GM18870 (cell line): ENCODE data around the gene VWC2L.

Experiments used
- ATAC-seq: cut with Tn5 transposase; IDR thresholded peaks from one replicate; pipeline ENCODE4 v1.9.1; 2021; ENCODE audit warnings: moderate library complexity; ENCODE audit not compliant: unreplicated experiment

Gene VWC2L

GRCh38 chr2:214465363-214466146 is 54.7 kb downstream of the VWC2L start:
- no peak for ATAC-seq

- no peak for ATAC-seq
Observed at GRCh38 chr2:214469728-214470127, 58.9 kb downstream of the VWC2L start.

- no peak for ATAC-seq
Observed at GRCh38 chr2:214471382-214471781, 60.5 kb downstream of the VWC2L start.

DNA sequence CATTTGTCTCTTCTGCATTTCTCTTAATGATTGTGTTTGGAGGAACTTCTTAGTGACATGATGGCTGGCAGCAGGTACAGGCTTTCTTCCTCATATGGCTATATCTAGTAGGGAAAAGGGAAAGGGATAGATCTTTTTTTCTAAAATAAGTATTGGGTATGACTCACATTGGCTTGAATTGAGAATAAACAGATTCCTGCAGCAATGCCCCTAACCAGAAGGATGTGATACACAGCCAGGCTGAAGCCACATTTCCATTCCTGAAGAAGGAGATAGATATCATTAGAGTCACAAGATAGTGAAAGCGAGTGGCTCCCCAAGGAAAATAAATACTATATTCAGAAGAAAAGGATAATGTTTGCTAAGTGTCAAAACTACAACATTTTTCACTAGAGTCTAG is 61.1 kb downstream of the VWC2L start:
- ATAC-seq: no peak

- no peak for ATAC-seq
Observed at GRCh38 chr2:214477305-214477704, 66.5 kb downstream of the VWC2L start.

DNA sequence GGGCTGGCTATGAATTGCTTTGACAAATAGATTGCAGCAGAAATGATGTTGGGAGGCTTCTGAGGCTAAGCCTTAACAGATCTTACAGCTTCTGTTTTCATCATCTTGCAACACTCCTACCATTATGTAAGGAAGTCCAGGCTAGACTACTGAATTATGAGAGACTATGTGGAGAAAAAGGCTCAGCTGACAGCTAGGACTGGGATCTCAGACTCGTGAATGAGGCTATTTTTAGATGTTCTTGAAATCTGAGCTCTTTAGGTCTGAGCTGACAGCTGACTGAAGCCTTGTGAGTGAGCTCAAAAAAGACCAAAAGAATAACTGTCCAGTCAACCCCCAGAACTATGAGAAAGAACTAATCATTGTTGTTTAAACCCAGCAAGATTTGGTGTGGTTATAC is 70.3 kb downstream of the VWC2L start:
- ATAC-seq: no peak

DNA sequence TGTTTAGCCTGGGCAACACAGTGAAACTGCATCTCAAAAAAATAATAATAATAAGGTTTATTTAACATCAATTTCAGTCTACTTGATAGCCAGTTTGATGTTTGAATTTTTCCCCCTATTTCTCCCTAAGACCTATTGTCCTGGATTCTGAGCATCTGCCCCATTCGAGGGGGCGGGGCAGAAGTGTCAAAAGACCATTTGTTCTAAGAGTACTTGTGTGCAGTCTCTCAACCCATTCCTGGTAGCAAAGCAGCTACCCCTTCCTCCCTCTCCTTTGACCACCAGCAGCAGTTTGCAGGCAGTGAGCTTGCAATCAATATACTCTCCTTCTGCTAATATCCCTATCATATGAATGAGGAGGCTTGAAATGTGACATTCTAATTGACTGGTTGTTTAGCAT is 71.9 kb downstream of the VWC2L start:
- ATAC-seq: no peak

DNA sequence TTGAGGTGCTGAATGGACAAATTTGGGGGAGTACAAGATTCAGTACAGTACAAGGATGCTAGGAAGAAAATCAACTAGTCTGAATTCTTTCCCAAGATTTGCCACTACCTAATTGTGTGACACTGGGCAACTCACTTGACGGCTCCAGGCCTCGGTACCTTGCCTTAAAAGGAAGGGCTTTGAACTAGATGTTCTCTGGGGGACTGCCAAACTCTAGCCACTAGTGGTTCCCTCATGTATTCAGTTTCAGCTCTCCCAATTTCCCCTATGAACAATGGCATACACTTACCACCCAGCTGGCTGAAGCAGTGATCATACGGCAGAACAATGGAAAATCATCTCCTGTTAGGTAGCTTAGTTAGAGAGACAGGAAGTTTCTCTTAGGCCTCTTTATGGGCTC is 73.4 kb downstream of the VWC2L start:
- ATAC-seq: no peak

DNA sequence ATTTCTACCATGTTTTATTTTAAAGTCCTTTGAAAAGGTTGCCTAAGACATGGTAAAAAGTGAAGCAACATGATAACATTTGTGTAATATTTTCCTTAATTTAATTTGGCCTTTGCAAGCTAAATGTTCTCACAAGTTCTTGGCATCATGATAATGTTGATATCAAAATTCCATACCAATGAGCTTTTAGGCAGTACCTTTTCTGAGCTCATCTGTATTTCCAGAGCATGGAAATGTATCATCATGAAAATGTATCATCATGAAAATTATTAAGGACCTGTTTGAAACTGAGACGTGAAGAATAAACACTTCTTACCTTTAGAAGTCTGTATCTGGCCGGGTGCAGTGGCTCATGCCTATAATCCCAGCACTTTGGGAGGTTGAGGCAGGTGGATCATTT is 73.8 kb downstream of the VWC2L start:
- no peak for ATAC-seq

- no peak for ATAC-seq
Observed at GRCh38 chr2:214489181-214489580, 78.3 kb downstream of the VWC2L start.

DNA sequence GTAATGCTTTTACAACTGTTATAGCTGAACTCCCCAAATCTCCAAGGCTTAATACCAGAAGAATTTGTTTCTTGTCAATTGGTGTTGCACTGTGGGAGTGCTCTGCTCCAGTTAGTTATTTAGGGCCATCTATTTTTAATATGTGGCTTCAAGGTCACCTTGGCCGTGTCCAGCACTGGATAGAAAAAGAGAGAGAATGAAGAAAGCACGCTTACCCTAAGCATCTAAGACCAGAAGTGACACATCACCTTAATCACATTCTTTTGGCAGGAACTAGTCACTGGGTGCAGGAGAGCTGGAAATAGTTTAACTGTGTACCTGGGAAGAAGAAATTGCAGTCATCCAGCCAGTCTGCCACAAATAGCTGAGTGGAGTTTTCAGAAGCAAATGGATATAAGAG is 78.8 kb downstream of the VWC2L start:
- ATAC-seq: no peak

DNA sequence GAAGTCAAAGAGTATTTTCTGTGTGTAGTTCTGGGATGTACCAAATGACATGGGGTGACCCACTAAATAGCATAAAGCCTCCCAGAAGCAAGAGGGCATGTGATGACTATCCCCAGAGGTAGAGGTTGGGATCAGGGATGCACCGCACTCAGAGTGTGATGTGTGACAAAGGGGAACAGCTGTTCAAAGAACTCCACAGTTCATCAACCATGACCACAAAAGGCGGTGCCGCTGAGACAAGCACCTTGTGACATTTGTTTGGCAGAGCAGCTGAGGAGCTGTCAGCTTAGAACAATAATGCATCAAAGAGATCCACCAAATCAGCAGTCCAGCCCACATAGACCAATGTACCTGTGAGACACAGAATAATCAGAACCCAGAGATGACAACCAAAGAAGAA is 81.3 kb downstream of the VWC2L start:
- ATAC-seq: peak; percentile 59

GRCh38 chr2:214492608-214493007 is 81.8 kb downstream of the VWC2L start:
- no peak for ATAC-seq

DNA sequence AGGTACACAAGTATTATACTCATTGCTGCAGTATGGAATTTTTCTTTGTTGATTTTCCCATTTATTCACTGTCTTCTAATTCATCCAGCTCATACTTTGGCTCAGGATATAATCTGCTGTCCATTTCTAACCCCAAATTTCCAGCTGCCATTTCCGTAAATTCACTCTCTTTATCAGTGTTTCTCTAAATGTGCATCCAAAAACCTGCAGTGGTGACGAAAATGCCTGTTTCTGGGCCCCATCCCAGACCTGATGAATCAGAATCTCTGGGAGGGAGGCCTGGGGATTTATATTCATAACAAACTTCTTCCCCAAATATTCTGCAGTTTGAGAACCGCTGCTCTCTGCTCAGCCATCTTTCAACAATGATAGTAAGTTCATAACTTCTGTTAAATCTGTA is 86.6 kb downstream of the VWC2L start:
- no peak for ATAC-seq

- peak; percentile 80 for ATAC-seq
Observed at GRCh38 chr2:214503568-214503967, 92.7 kb downstream of the VWC2L start.

GRCh38 chr2:214504599-214505376 is 93.9 kb downstream of the VWC2L start:
- no peak for ATAC-seq

DNA sequence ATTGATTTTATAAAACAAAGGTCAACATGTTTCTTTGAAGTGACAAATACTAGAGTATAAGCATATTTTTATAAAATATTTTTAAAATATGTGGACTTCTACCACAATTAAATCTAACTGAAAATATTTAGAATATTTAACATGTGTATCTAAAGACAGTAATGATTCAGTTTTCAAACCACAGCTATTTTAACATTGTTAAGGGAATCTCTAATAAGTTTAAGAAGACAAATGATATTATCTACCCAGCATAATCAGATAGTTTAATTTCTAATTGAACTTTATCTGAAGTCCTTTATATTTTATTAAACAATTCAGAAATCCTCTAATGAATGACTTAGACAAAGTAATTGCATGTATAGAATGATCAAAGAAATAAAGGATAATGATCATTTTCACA is 96.2 kb downstream of the VWC2L start:
- ATAC-seq: no peak

GRCh38 chr2:214514704-214515103 is 103.8 kb downstream of the VWC2L start:
- ATAC-seq: no peak

- no peak for ATAC-seq
Observed at GRCh38 chr2:214515111-214515510, 104.3 kb downstream of the VWC2L start.

- ATAC-seq: no peak
Observed at GRCh38 chr2:214519258-214519818, 108.5 kb downstream of the VWC2L start.

GRCh38 chr2:214529021-214529420 is 118.2 kb downstream of the VWC2L start:
- no peak for ATAC-seq

DNA sequence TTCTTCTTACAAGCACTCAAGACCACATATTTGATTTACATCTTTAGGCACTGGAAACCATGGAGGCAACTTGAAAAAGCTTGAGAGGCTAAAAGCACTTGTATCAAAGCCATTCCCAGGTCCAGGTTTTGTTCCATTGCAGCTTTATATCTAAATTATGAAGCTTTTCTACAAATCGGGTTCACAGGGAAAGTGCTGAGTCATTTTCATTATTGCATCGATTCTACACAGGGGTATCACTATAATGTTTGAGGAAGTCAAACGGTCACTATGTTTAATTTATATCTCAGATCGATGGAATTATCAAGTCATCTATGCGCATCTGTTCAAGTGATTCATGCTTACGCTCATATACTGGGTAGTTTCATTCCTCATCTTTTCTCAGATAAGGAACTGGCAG is 118.7 kb downstream of the VWC2L start:
- no peak for ATAC-seq
